Neuron (in vitro differentiated cells): ENCODE measurements around the gene CAMK1G.

ENCODE experiments used
- H2AFZ ChIP-seq: one replicate; pipeline ENCODE4 v1.6.1; 2013; ENCODE audit warnings: low read depth, mild to moderate bottlenecking, inconsistent platforms, low read length, moderate library complexity
- H3K27me3 ChIP-seq: one replicate; pipeline ENCODE4 v1.6.1; 2013; ENCODE audit warnings: low read length; ENCODE audit not compliant: insufficient read depth
- H3K36me3 ChIP-seq: one replicate; pipeline ENCODE4 v1.6.1; 2013; ENCODE audit warnings: low read length; ENCODE audit not compliant: insufficient read depth
- H3K4me1 ChIP-seq: one replicate; pipeline ENCODE4 v1.6.1; 2013; ENCODE audit warnings: low read length; ENCODE audit not compliant: insufficient read depth
- H3K4me3 ChIP-seq: 2 replicates; pipeline ENCODE4 v1.5.1; 2013; ENCODE audit warnings: mild to moderate bottlenecking, low read length, moderate library complexity
- H3K9me3 ChIP-seq: one replicate; pipeline ENCODE4 v1.6.1; 2013; ENCODE audit warnings: low read length

Gene CAMK1G

GRCh38 chr1:209629621-209630382 lies 46.3 kb downstream of the CAMK1G start:
- Histone ChIP-seq H3K27me3 (no peaks in the 10 kb centered on the region), H2AFZ (no peak overlapping the region), H3K36me3 (no peaks in the 10 kb centered on the region)

DNA sequence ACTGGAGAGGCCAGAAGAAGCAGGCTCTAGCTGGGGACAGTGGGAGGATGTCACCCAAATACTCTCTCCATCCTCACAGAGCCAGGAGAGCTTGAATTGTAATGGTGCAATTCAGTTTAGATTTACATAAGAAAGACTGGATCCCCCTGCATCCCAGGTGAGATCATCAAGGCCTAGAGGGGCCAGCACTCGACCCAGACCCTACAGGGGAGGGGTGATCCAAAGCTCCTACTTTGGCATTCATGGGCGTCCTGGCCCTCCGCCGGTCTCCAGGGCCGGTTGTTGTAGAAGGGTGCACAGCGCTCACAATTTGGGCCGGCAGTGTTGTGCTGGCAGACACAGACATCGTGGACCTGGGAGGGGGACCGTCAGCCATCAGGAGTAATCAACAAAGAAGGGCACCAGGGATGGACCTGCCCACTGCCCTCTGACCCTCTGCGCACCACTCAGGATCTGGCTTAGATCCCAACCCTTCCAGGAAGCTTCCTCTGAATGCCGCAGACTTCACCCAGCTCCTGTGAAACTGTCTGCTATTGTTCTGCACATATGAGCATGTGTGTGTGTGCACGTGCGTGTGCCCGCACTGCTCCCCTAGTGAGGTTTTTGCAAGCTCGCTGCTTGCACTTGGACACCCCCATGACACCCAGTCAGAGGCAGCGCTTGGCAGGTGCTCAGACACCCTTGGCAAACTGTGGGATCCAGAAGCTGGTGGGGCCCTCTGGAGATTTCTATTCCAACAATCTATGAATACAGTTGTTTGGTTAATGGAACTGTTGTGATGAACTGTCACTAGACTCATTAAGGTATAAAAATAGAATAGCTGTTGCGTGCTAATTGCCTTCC lies 47.1 kb downstream of the CAMK1G start:
- no peaks in the 10 kb centered on the region for H3K9me3 ChIP-seq
- no peak overlapping the region for H3K4me3 ChIP-seq
- no peaks in the 10 kb centered on the region for H3K36me3 ChIP-seq
- no peaks in the 10 kb centered on the region for H3K27me3 ChIP-seq
- H3K4me1 ChIP-seq = no peaks in the 10 kb centered on the region
- no peak overlapping the region for H2AFZ ChIP-seq

More at GRCh38 chr1:209629621-209630382, 46.3 kb downstream of the CAMK1G start:
- Histone ChIP-seq H3K4me1 (no peaks in the 10 kb centered on the region), H3K9me3 (no peaks in the 10 kb centered on the region), H3K4me3 (no peak overlapping the region)

- H2AFZ ChIP-seq = no peak overlapping the region
- H3K4me3 ChIP-seq = no peak overlapping the region
- no peaks in the 10 kb centered on the region for H3K4me1 ChIP-seq
- H3K27me3 ChIP-seq = no peaks in the 10 kb centered on the region
- H3K36me3 ChIP-seq = no peaks in the 10 kb centered on the region
- no peaks in the 10 kb centered on the region for H3K9me3 ChIP-seq
Measured at GRCh38 chr1:209633335-209633997, 50.0 kb downstream of the CAMK1G start.

DNA sequence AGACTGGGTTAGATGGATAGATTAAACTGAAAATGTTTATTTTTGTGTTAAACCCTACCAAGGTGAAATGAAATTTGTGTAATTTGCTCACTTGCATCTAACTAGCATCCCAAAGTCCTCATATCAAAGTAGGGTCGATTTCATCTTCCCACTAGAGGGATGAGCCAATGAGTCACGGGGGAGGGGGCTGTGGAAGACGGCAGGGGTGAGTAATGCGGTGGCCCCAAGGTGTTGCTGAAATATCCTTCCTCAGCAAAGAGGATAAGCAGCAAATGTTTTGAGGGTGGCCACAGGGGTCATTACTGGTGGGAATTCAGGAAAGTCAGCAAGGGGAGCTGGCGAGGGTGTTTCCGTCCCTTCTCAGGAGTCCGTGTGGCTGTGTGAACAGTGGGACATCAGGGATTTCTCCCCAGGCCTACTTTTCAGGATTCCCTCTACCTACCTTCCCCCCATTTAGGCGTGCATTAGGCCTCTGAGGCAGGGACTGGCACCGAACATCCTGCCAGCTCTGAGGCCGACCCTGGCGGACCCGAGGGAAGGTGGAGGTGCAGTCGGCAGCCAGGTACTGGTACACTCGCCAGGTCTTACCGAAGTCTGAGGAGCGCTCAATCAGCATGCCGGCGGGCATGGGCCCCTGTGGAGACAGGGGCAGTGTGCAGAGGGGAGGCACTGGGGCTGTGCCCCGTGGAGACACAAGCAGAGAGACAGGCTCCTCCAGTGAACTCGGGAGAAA lies 50.7 kb downstream of the CAMK1G start:
- Histone ChIP-seq H3K36me3 (no peaks in the 10 kb centered on the region), H3K27me3 (no peaks in the 10 kb centered on the region), H3K4me3 (no peak overlapping the region), H2AFZ (no peak overlapping the region), H3K4me1 (no peaks in the 10 kb centered on the region), H3K9me3 (no peaks in the 10 kb centered on the region)

DNA sequence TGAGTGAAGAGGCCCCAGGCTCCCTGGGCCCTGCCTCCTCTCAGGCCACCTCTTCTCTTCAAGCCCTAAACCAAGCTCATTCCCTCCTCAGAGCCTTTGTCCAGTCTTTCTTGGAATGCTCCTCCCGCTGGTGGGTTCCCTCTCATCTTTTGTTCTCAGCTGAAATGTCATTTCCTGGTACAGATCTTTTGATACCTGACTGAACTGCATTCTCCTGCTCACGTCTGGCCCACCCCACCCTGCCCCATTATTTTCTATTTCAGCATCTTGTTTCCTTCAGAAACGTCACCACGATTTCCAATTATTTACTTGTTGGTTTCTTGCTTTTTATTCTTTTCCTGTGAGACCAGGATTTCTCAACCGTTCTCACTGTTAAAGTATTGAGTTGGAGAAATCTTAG lies 52.3 kb downstream of the CAMK1G start:
- Histone ChIP-seq H3K9me3 (no peaks in the 10 kb centered on the region), H3K27me3 (no peaks in the 10 kb centered on the region), H2AFZ (no peak overlapping the region), H3K36me3 (no peaks in the 10 kb centered on the region), H3K4me3 (no peak overlapping the region), H3K4me1 (no peaks in the 10 kb centered on the region)

- Histone ChIP-seq H3K9me3 (no peaks in the 10 kb centered on the region), H3K36me3 (no peaks in the 10 kb centered on the region), H3K4me3 (no peak overlapping the region), H3K27me3 (no peaks in the 10 kb centered on the region), H3K4me1 (no peaks in the 10 kb centered on the region), H2AFZ (no peak overlapping the region)
Measured at GRCh38 chr1:209641832-209642172, 58.3 kb downstream of the CAMK1G start.

DNA sequence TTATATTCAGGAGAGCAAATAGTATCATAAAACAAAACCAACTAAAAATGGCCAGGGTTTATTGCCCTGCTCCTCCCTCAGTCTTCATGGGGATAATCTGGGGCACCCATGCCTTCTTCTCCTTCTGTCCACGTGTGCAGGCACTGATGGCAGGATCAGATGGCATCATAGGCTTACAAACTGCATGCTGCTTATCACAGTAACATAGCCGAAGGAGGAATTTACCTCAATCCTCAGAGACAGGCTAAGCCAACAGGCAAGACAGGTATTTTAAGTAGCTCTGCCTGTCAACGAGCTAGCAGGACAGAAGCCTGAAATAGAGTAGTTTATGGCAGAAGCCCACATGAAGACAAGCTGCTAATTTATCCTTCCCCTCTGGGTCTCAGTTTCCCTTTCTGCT lies 59.3 kb downstream of the CAMK1G start:
- H3K9me3 ChIP-seq = no peaks in the 10 kb centered on the region
- H2AFZ ChIP-seq = no peak overlapping the region
- H3K36me3 ChIP-seq = no peaks in the 10 kb centered on the region
- no peak overlapping the region for H3K4me3 ChIP-seq
- H3K27me3 ChIP-seq = no peaks in the 10 kb centered on the region
- no peaks in the 10 kb centered on the region for H3K4me1 ChIP-seq

GRCh38 chr1:209643285-209644020 lies 59.9 kb downstream of the CAMK1G start:
- no peaks in the 10 kb centered on the region for H3K36me3 ChIP-seq
- no peaks in the 10 kb centered on the region for H3K27me3 ChIP-seq
- H2AFZ ChIP-seq = no peak overlapping the region
- no peak overlapping the region for H3K4me3 ChIP-seq
- H3K4me1 ChIP-seq = no peaks in the 10 kb centered on the region
- no peaks in the 10 kb centered on the region for H3K9me3 ChIP-seq

DNA sequence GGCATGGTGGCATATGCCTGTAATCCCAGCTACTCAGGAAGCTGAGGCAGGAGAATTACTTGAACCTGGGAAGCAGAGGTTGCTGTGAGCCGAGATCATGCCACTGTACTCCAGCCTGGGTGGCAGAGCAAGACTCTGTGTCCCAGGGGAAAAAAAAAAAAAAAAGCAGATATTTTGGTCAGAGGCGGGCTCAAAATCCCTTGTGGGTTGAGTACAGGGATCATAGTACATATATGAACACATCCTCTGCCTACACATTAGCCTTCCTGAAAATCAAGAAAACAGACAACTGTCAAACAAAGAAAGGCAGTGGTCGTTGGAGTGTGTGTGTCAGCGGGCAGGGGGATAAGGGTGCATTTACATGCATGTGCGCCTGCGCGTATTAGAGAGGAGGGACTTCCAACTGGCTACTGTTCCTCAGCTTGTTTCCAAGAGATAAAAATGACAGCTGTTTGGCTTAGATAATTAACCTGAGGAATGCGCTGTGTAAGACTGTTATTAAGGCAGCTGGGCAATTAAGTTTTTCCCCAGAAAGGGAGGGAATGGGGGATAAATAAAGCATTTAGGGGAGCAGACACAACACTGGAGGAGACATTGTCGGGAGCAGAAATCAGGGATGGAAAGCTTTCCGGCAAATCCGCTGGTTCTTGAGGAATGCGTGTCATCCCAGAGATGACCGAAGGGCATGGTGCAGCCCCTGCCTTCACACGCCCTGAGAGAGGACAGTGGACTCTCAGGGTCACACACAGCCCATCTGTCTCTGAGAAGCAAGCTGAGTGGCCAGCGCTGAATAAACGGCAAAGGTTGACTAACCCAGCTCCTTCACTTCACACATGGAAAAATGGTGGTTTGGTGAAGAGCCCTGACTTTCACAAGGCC lies 62.3 kb downstream of the CAMK1G start:
- Histone ChIP-seq H3K9me3 (no peaks in the 10 kb centered on the region), H3K4me1 (no peaks in the 10 kb centered on the region), H3K36me3 (no peaks in the 10 kb centered on the region), H2AFZ (no peak overlapping the region), H3K27me3 (no peaks in the 10 kb centered on the region), H3K4me3 (no peak overlapping the region)

GRCh38 chr1:209646558-209646957 lies 63.0 kb downstream of the CAMK1G start:
- H3K9me3 ChIP-seq = no peaks in the 10 kb centered on the region

GRCh38 chr1:209647156-209647555 lies 63.6 kb downstream of the CAMK1G start:
- no peaks in the 10 kb centered on the region for H3K4me1 ChIP-seq
- no peak overlapping the region for H2AFZ ChIP-seq
- H3K9me3 ChIP-seq = no peaks in the 10 kb centered on the region
- no peaks in the 10 kb centered on the region for H3K27me3 ChIP-seq
- H3K4me3 ChIP-seq = no peak overlapping the region
- H3K36me3 ChIP-seq = no peaks in the 10 kb centered on the region

More at GRCh38 chr1:209646558-209646957, 63.0 kb downstream of the CAMK1G start:
- no peak overlapping the region for H2AFZ ChIP-seq
- no peak overlapping the region for H3K4me3 ChIP-seq
- no peaks in the 10 kb centered on the region for H3K27me3 ChIP-seq
- H3K36me3 ChIP-seq = no peaks in the 10 kb centered on the region
- H3K4me1 ChIP-seq = no peaks in the 10 kb centered on the region
